ENCODE results near the gene IL21R. TPM values are rescaled to one million over a fixed set of nuclear protein-coding genes. Genes with fewer than 3 reads are reported as not detected.

Gene IL21R
- total RNA-seq, 1 experiment from 2014 or later: 3.8 TPM

DNA sequence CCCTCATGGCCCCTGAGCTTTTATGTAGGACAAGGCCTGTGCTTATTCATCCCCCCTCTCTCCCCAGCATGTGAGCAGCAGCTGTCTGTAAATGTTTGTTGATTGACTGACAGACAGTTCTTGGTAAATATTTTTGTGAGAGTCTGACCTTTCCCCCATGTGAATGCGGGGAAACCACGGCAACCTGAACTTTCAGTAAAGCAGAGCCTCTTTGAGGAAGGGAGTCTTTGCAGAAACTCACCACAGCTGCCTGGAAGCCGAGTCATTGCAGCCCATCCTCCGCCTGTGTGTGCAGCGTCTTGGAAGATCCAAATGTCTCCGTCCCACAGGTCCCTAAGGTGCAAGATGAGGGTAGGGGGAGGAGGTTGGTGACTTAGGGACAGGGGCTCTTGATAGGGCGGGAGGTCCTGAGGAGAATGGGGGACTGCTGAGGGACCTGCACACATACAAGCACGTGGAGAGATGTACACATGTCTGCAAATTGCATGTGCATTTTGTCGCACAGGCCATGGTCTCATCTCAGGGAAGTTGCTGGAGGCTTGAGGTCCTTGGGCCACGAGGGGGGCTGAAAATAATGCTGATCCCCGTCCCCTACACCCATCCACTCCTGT, 23.0 kb upstream of the IL21R start:
- CTCF ChIA-PET: interaction anchor here (0.6 kb wide), 1 partner anchor 61 kb away, joined by 7 read pairs; no protein-coding TSS in a partner anchor
- H3F3A ChIP-seq (ENCODE audit: insufficient read depth, low read depth): 0 out of 2 replicates have a peak, but pooled peaks cover 6% of the 10 kb centered on the region
- no peaks in the 10 kb centered on the region for H3K9me3 ChIP-seq (ENCODE audit: insufficient read depth, low read depth)
- no peak overlapping the region for H2AFZ ChIP-seq
- H3K4me2 ChIP-seq: no peak overlapping the region
- H4K20me1 ChIP-seq (ENCODE audit: insufficient read depth): no peaks in the 10 kb centered on the region
- no peaks in the 10 kb centered on the region for H3K79me2 ChIP-seq (ENCODE audit: low read depth)
- no peak overlapping the region for H3K27ac ChIP-seq
- H3K4me1 ChIP-seq (replicated peaks; ENCODE audit: insufficient read depth): no peaks in the 10 kb centered on the region
- H3K36me3 ChIP-seq (ENCODE audit: low read depth): no peaks in the 10 kb centered on the region
- peaks cover 37% of the 10 kb centered on the region for H3K27me3 ChIP-seq (ENCODE audit: insufficient read depth, low read depth)
- H3K4me3 ChIP-seq: no peak overlapping the region
- no peaks in the 10 kb centered on the region for H3K9me2 ChIP-seq (ENCODE audit: insufficient read depth)
- BruUV-seq (replicated peaks): no TSS peak
- no peak for TF ChIP-seq CTCF (conservative IDR thresholded peaks at IDR 0.05)
- TF ChIP-seq EZH2 (IDR thresholded peaks at IDR 0.05; ENCODE audit: low read depth): no peak
- DNase-seq: no peak
- intact Hi-C loops (cut with micrococcal nuclease; ENCODE audit: unreplicated experiment): no loop called here
- POLR2A ChIA-PET (ENCODE audit: unreplicated experiment): no interaction called here

- Histone ChIP-seq H2AFZ (no peak overlapping the region), H3K36me3 (ENCODE audit: low read depth) (no peaks in the 10 kb centered on the region), H3K79me2 (ENCODE audit: low read depth) (no peaks in the 10 kb centered on the region), H3K4me1 (replicated peaks; ENCODE audit: insufficient read depth) (no peaks in the 10 kb centered on the region), H3K9me2 (ENCODE audit: insufficient read depth) (no peaks in the 10 kb centered on the region), H3K27me3 (ENCODE audit: insufficient read depth, low read depth) (peaks cover 46% of the 10 kb centered on the region), H3K27ac (no peak overlapping the region), H3K9me3 (ENCODE audit: insufficient read depth, low read depth) (no peaks in the 10 kb centered on the region), H4K20me1 (ENCODE audit: insufficient read depth) (no peaks in the 10 kb centered on the region), H3K4me3 (no peak overlapping the region), H3F3A (ENCODE audit: insufficient read depth, low read depth) (no peaks in the 10 kb centered on the region), H3K4me2 (no peak overlapping the region)
- TF ChIP-seq EZH2 (IDR thresholded peaks at IDR 0.05; ENCODE audit: low read depth) (no peak), CTCF (conservative IDR thresholded peaks at IDR 0.05) (no peak)
- intact Hi-C loops (cut with micrococcal nuclease; ENCODE audit: unreplicated experiment): no loop called here
- BruUV-seq (replicated peaks): no TSS peak
- POLR2A ChIA-PET (ENCODE audit: unreplicated experiment): no interaction called here
- no peak for DNase-seq
- CTCF ChIA-PET: no interaction called here
Observed at GRCh38 chr16:27379919-27380318, 22.1 kb upstream of the IL21R start.

GRCh38 chr16:27381236-27381635, 20.7 kb upstream of the IL21R start:
- Histone ChIP-seq H3F3A (ENCODE audit: insufficient read depth, low read depth) (no peaks in the 10 kb centered on the region), H3K27ac (no peak overlapping the region), H3K36me3 (ENCODE audit: low read depth) (no peaks in the 10 kb centered on the region), H3K4me1 (replicated peaks; ENCODE audit: insufficient read depth) (no peaks in the 10 kb centered on the region), H4K20me1 (ENCODE audit: insufficient read depth) (no peaks in the 10 kb centered on the region), H3K79me2 (ENCODE audit: low read depth) (no peaks in the 10 kb centered on the region), H3K4me3 (no peak overlapping the region), H3K9me2 (ENCODE audit: insufficient read depth) (no peaks in the 10 kb centered on the region), H3K9me3 (ENCODE audit: insufficient read depth, low read depth) (no peaks in the 10 kb centered on the region), H3K27me3 (ENCODE audit: insufficient read depth, low read depth) (peaks cover 57% of the 10 kb centered on the region), H3K4me2 (no peak overlapping the region), H2AFZ (no peak overlapping the region)
- TF ChIP-seq CTCF (conservative IDR thresholded peaks at IDR 0.05): no peak
- intact Hi-C loops (cut with micrococcal nuclease; ENCODE audit: unreplicated experiment): no loop called here
- BruUV-seq (replicated peaks): no TSS peak
- ChIA-PET POLR2A (ENCODE audit: unreplicated experiment) (no interaction called here), CTCF (interaction anchor here (0.6 kb wide), 2 partner anchors 15 to 785 kb away, joined by 4 to 10 read pairs; no protein-coding TSS in a partner anchor)
- no peak for DNase-seq
